ENCODE measurements around the gene KIF5B. TPM values are rescaled to one million over a fixed set of nuclear protein-coding genes. Genes with fewer than 3 reads are reported as not detected.

Gene KIF5B
- total and polyA plus RNA-seq, 2 experiments from 2014 or later = 63.5 to 81.8 TPM

DNA sequence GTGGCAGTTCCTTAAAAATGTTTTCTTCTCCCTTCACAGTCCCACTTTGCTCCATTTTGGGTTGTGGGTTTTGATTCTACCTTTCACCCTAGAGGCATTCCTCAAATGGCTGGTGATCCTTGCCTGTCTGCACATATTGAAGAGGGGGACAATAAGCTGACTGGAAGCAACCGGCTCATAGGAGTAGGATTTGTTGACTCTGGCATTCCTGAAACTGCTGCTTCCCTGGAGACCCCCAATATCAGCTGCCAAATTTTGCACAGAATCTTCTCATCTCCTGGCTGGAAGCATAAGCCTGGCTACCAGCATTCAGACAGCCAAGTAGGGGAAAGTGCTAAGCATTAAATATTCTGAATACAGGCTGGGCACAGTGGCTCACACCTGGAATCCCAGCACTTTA lies 53.7 kb downstream of the KIF5B start:
- ATAC-seq = peak; percentile 13
- Histone ChIP-seq H3K27ac (ENCODE audit: low read depth) (peak overlapping the region; percentile 85), H3F3A (replicated peaks; ENCODE audit: low read depth) (no peaks in the 10 kb centered on the region; the same call in 1 of the 2 replicates), H3K27me3 (ENCODE audit: insufficient read depth) (no peaks in the 10 kb centered on the region), H3K4me2 (peak overlapping the region; percentile 37), H3K4me1 (ENCODE audit: insufficient read depth) (peaks cover 36% of the 10 kb centered on the region), H3K79me2 (replicated peaks; ENCODE audit: insufficient read depth) (no peaks in the 10 kb centered on the region), H3K4me3 (no peak overlapping the region), H3K36me3 (ENCODE audit: insufficient read depth) (no peaks in the 10 kb centered on the region), H3K9me2 (ENCODE audit: insufficient read depth) (no peaks in the 10 kb centered on the region), H4K20me1 (replicated peaks; ENCODE audit: insufficient read depth) (no peaks in the 10 kb centered on the region), H2AFZ (no peak overlapping the region)
- Mint-ChIP-seq H3K4me3 (no peak overlapping the region), H3K27ac (peak overlapping the region; percentile 67), H3K9me3 (no peaks in the 10 kb centered on the region), H3K36me3 (ENCODE audit: low read depth) (peaks cover 3% of the 10 kb centered on the region; the same call in 1 of the 3 replicates), H3K27me3 (ENCODE audit: insufficient read depth, low read depth, poor library complexity) (no peaks in the 10 kb centered on the region), H3K4me1 (peaks cover 50% of the 10 kb centered on the region)
- no peak for TF ChIP-seq ZNF331 (CRISPR knock-in tag; IDR thresholded peaks at IDR 0.05; ENCODE audit: low read depth)
- TF ChIP-seq POLR2AphosphoS5 (IDR thresholded peaks at IDR 0.05; ENCODE audit: low read depth) = no peak
- TF ChIP-seq STAT1 (IDR thresholded peaks at IDR 0.05; ENCODE audit: unreplicated experiment) = no peak
- TF ChIP-seq ZNF114 (CRISPR knock-in tag; IDR thresholded peaks at IDR 0.05) = no peak
- peak; percentile 39 for DNase-seq (ENCODE audit: low spot score)

DNA sequence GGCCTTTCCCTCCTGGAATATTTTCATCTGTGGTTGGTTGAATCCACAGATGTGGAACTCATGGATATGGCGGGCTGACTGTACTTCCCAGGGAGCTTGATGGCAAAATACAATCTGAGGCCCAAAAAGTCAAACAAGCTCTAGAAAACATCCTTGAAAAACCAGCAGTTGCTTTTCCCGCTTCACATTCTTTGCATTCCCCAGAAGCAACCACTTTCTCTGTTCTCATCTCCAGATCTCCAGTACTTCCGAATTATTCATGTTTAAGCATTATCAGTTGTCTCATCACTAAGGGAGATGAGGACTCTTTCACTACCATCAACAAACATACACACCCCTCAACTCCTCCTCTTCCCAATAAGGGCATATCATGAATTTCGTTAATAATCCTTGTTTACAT lies 55.3 kb downstream of the KIF5B start:
- no peak overlapping the region; the same call in 2 of the 3 replicates for H3K4me3 Mint-ChIP-seq
- no peaks in the 10 kb centered on the region for H3K36me3 ChIP-seq (ENCODE audit: insufficient read depth)

More for the DNA sequence above, 55.3 kb downstream of the KIF5B start:
- peak; percentile 4; the same call in 1 of the 3 replicates for ATAC-seq
- no peaks in the 10 kb centered on the region for H4K20me1 ChIP-seq (replicated peaks; ENCODE audit: insufficient read depth)
- no peaks in the 10 kb centered on the region for H3K27me3 ChIP-seq (ENCODE audit: insufficient read depth)
- no peaks in the 10 kb centered on the region for H3K79me2 ChIP-seq (replicated peaks; ENCODE audit: insufficient read depth)
- no peaks in the 10 kb centered on the region for H3K9me3 Mint-ChIP-seq
- H3K4me1 Mint-ChIP-seq = peaks cover 50% of the 10 kb centered on the region
- H3K27me3 Mint-ChIP-seq (ENCODE audit: insufficient read depth, low read depth, poor library complexity) = no peaks in the 10 kb centered on the region
- no peaks in the 10 kb centered on the region for H3K36me3 Mint-ChIP-seq (ENCODE audit: low read depth)
- no peaks in the 10 kb centered on the region for H3F3A ChIP-seq (replicated peaks; ENCODE audit: low read depth)
- DNase-seq (ENCODE audit: low spot score) = peak; percentile 81
- no peaks in the 10 kb centered on the region for H3K9me2 ChIP-seq (ENCODE audit: insufficient read depth)
- H3K4me3 ChIP-seq = no peak overlapping the region
- H3K4me2 ChIP-seq = peak overlapping the region; percentile 16; the same call in 1 of the 2 replicates
- peak; percentile 16; the same call in 1 of the 2 replicates for TF ChIP-seq ZNF114 (CRISPR knock-in tag; IDR thresholded peaks at IDR 0.05)
- TF ChIP-seq, protein P1, sequence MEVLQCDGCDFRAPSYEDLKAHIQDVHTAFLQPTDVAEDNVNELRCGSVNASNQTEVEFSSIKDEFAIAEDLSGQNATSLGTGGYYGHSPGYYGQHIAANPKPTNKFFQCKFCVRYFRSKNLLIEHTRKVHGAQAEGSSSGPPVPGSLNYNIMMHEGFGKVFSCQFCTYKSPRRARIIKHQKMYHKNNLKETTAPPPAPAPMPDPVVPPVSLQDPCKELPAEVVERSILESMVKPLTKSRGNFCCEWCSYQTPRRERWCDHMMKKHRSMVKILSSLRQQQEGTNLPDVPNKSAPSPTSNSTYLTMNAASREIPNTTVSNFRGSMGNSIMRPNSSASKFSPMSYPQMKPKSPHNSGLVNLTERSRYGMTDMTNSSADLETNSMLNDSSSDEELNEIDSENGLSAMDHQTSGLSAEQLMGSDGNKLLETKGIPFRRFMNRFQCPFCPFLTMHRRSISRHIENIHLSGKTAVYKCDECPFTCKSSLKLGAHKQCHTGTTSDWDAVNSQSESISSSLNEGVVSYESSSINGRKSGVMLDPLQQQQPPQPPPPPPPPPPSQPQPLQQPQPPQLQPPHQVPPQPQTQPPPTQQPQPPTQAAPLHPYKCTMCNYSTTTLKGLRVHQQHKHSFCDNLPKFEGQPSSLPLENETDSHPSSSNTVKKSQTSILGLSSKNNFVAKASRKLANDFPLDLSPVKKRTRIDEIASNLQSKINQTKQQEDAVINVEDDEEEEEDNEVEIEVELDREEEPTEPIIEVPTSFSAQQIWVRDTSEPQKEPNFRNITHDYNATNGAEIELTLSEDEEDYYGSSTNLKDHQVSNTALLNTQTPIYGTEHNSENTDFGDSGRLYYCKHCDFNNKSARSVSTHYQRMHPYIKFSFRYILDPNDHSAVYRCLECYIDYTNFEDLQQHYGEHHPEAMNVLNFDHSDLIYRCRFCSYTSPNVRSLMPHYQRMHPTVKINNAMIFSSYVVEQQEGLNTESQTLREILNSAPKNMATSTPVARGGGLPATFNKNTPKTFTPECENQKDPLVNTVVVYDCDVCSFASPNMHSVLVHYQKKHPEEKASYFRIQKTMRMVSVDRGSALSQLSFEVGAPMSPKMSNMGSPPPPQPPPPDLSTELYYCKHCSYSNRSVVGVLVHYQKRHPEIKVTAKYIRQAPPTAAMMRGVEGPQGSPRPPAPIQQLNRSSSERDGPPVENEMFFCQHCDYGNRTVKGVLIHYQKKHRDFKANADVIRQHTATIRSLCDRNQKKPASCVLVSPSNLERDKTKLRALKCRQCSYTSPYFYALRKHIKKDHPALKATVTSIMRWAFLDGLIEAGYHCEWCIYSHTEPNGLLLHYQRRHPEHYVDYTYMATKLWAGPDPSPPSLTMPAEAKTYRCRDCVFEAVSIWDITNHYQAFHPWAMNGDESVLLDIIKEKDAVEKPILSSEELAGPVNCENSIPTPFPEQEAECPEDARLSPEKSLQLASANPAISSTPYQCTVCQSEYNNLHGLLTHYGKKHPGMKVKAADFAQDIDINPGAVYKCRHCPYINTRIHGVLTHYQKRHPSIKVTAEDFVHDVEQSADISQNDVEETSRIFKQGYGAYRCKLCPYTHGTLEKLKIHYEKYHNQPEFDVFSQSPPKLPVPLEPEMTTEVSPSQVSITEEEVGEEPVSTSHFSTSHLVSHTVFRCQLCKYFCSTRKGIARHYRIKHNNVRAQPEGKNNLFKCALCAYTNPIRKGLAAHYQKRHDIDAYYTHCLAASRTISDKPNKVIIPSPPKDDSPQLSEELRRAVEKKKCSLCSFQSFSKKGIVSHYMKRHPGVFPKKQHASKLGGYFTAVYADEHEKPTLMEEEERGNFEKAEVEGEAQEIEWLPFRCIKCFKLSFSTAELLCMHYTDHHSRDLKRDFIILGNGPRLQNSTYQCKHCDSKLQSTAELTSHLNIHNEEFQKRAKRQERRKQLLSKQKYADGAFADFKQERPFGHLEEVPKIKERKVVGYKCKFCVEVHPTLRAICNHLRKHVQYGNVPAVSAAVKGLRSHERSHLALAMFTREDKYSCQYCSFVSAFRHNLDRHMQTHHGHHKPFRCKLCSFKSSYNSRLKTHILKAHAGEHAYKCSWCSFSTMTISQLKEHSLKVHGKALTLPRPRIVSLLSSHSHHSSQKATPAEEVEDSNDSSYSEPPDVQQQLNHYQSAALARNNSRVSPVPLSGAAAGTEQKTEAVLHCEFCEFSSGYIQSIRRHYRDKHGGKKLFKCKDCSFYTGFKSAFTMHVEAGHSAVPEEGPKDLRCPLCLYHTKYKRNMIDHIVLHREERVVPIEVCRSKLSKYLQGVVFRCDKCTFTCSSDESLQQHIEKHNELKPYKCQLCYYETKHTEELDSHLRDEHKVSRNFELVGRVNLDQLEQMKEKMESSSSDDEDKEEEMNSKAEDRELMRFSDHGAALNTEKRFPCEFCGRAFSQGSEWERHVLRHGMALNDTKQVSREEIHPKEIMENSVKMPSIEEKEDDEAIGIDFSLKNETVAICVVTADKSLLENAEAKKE (CRISPR knock-in tag; IDR thresholded peaks at IDR 0.05) = no peak
- H2AFZ ChIP-seq = no peak overlapping the region
- peak overlapping the region; percentile 90 for H3K27ac ChIP-seq (ENCODE audit: low read depth)
- peak overlapping the region; percentile 32 for H3K27ac Mint-ChIP-seq
- peaks cover 36% of the 10 kb centered on the region for H3K4me1 ChIP-seq (ENCODE audit: insufficient read depth)

Data from GM23338 (cell line).